Body of pancreas (tissue), 4 donors: ENCODE results near the gene PYM1.

ENCODE experiments used
- CTCF ChIP-seq, 7 experiments: fragments of 450-650 bp in 4 of 7; fragments of 200-600 bp in 3 of 7; sonication (generic) in 3 of 7; IDR thresholded peaks; one replicate each; pipeline ENCODE4 v1.5.1; 2016 to 2019; ENCODE audit warnings: antibody characterized with exemption in 7 of 7
- POLR2A ChIP-seq, 3 donors: fragments of 450-650 bp; IDR thresholded peaks; one replicate each; pipeline ENCODE4 v1.6.1; 2016; ENCODE audit warnings: antibody characterized with exemption in 3 of 3, mild to moderate bottlenecking in 2 of 3

GRCh38 chr12:55925870-55926737 lies 1.6 kb downstream of the PYM1 start:
- no peak for TF ChIP-seq CTCF (IDR thresholded peaks at IDR 0.05)
- TF ChIP-seq POLR2A (IDR thresholded peaks at IDR 0.05): no peak
